HG02840 (cell line): ENCODE data around the gene ACOT8.
"Not testable (repeated sequence)": the region's sequence is repeated elsewhere in the genome, so short reads cannot be mapped to it uniquely, and the experiment has no call there.

Experiments used
- ATAC-seq: cut with Tn5 transposase; IDR thresholded peaks from one replicate; pipeline ENCODE4 v1.9.1; 2021; ENCODE audit warnings: mild to moderate bottlenecking, moderate library complexity, moderate number of reproducible peaks; ENCODE audit not compliant: unreplicated experiment, low FRiP score

The ACOT8 gene

DNA sequence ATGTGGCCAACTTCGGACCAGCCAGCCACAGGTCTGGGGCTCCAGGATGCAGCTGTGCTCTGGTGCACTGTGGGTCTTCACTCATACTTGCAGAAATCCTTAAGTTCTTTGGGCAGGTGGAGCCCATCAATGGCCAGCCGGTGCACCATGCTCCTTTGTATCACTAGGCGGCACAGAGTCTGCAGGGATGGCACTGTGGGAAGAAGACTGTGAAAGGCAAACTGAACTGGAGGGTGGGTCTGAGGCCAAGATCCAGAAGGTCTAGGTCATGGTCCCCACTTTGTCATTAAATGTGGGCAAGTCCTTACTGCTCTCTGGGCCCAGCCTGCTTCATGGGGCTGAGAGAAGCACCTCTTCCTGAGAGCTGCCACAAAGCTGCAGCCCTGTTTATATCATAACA, 31.5 kb upstream of the ACOT8 start:
- ATAC-seq: no peak

DNA sequence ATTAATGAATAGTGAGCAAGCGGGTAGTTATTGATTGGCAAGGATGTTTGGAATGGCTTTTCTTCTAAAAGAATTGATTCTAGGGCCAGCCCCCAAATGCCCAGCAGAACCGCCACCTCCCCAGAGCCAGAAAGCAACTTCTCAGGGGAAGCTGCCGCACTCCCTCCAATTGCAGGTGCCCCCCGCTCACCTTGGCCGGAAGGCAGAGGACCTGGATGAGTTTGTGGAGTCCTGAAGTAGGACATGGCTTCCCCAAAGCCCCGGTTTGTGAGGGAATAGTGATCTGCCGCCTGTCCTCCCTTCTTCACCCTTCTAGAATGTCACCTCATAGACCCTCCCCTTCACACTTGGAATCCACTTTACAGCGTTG, 30.1 kb upstream of the ACOT8 start, which contains the start of gene SPATA25:
Gene SPATA25, minus strand, starts transcription at position 277 of the 370 bp plus-strand sequence. Its CDS starts 32 bp downstream, at position 245.
- no peak for ATAC-seq

DNA sequence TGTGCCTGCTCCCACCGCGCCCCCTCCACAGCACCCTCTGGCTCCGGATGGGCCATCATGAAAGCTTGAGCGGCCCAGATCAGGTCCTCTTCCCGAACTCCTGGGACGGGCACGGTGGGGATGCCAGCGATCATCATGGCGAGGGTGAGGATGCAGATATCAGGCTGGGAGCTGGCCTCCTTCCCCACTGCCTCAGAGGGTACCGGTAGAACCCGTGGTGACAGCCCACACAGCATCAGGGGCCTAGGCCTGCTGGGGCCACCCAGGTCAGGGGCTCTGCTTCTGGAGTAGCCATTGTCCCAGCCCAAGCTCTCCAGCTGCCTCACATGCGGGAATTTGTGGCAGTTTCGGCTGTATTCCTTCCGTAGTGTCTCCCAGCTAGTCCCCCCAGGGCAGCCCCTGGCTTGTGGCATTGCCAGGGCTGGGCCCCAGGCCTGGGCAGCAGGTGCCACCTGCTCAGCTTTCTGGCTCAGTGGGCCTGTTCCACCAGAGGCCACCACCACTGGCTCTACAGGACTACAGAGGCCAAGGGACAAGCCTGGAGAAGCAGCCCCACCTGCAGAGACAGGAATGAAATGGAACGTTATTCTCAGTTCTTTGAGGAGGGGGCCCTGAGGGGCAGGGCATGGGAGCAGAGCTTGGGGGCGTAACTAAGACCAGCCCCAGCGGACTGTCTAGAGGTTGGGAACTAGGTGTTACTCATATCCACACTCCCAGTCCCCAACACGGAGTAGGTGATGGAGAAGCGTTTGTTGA, 29.6 kb upstream of the ACOT8 start:
- no peak for ATAC-seq

DNA sequence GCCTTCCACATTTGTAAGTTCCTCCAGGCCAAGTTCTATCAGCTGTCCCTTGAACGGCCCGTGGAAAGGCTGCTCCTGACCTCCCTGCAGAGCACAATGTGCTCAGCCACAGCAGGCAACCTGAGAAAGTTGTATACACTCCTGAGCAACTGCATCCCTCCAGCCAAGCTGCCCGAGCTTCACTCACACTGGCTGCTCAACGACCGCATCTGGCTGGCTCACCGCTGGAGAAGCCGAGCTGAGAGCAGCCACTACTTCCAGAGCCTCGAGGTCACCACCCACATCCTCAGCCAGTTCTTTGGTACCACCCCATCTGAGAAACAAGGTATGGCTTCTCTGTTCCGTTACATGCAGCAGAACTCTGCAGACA, 25.9 kb upstream of the ACOT8 start:
- ATAC-seq: no peak

DNA sequence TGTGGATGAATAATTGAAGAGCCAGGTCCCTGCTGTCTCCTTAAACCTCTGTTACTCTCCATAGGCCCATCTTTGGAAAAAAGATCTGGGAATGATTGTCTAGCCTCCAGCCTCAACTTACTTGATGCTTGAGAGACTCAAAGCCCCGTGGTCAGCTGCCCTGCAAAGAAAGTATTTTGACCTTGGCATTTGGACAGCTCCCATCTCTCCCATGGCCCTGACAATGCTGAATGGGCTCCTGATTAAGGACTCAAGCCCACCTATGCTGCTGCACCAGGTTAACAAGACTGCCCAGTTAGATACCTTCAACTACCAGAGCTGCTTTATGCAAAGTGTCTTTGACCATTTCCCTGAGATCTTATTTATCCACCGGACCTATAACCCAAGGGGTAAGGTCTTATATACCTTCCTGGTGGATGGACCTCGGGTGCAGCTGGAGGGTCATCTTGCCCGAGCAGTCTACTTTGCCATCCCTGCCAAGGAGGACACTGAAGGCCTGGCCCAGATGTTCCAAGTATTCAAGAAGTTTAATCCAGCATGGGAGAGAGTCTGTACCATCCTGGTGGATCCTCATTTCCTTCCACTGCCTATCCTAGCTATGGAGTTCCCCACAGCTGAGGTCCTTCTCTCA, 25.4 kb upstream of the ACOT8 start:
- no peak for ATAC-seq

DNA sequence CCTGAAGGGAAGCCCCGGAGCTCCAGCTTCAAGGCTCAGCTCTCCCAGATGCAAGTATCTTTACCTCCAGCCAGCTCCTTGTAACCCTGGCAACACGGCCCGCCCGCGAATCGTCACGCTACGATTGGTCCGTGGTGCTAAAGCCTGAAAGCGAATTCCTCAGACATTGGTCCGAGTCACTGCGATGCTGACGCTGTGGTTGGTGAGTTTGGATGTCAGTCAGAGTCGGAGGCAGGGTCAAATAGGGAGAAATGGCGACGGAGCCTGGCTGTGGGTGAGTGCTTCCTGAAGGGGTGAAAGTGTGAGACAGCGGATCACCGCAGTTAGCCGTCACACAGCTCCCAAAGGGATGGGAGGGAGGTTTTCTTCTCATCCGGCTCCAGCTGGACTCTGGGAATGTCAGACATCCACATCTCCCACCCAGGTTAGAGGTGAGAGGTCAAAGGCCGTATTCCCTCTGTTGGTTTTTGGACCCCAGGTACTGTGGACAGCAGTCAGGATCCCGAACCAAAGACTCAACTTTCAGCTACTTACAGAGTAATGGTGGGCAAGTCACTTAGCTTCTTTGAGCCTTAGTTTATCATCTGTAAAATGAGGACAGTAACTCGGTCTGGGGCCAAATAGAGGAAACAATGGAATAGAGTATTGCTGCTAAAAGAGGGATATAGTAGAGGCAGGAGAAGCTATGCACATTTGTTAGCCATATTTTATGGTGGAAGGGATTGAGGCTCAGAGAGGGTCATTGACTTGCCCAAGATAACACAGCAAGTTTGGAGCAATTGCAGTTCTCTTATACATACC, 24.0 kb upstream of the ACOT8 start, which contains the start of gene ZSWIM1:
Gene ZSWIM1, plus strand, starts transcription at position 240 of the 801 bp plus-strand sequence. CDS start 1,366 bp downstream, outside the sequence.
- peak; percentile 98 for ATAC-seq

DNA sequence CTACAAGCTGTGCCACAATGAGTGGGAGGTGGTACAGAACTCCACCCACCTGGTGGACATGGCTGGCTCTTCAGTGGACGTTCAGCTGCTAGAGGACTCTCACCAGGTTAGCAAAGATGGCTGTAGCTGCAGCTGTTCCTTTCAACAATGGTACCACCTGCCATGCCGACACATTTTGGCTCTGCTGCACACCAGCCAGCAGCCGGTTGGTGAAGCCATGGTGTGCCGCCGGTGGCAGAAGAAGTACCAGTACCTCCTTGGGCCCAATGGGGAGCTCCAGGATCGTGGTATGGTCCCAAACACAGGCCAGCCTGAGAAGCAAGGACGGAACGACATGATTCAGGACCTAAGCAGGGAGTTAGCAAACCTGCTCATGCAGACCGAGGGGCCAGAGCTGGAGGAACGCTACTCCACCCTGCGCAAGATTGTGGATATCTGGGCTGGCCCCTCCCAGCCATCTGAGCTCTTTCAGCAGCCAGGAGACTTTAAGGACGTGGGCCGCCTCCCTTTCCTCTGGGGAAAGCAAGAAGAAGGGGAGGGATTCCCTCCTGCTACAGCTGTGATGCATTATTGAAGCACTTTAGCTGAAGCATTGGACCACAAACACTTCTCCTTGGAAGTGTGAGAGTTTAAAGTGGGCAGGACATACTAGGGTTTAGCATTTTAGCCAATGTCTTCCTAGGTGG, 21.0 kb upstream of the ACOT8 start:
- no peak for ATAC-seq

DNA sequence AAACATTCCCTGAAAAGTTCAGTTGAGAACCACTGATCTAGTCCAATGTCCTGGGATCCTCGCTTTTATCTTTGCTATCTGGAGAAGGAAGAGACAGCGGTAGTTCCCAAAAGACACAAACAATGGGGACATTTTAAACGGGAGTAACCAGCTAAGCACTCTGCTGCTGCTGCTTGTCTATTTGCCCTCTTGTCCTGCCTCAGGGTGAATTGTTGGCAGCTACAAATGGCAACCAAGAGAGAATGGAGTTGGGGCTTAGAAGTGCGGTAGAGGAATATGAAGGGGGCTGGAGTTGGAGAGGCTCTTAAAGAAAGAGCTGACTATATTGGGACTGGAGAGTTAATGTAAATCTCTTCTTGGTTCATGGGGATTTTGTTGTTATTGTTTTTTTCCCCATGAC, 17.4 kb upstream of the ACOT8 start:
- no peak for ATAC-seq

DNA sequence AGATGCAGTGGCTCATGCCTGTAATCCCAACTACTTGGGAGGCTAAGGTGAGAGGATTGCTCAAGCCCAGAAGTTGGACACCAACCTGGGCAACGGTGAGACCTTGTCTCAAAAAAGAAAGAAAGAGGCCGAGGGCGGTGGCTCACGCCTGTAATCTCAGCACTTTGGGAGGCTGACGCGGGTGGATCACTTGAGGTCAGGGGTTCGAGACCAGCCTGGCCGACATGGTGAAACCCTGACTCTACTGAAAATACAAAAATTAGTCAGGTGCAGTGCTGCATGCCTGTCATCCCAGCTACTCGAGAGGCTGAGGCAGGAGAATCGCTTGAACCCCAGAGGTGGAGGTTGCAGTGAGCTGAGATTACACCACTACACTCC, 16.9 kb upstream of the ACOT8 start:
- not testable (repeated sequence) for ATAC-seq

DNA sequence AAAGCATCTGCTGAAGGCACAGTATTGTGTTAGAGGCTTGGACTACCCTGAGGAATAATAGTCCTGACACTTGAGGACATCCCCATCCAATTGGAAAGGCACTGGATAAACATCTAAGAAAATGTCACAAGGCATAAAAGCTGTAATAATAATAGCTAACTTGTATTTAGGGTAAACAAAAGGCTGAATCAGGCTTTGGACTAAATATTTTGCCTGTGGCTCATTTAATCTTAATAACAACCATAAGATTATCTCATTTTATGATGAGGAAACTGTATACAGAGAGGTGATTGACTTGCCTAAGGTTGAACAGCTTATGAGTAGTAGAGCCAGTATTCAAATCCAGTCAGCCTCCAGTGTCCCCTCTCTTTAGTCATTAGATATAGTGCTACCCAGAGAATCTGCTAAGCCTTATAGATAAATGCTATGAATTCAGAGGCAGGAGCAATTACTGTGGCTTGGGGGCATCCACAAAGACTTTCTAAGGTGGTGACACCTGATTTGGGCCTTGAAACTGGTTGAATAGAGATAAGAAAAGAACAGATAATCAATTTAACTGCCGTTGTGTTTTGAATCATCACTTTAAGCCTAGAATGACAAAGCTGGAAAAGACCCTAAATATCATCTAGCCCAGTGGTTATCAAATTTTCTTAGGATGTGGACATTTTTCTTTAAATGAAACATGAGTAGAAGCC, 16.4 kb upstream of the ACOT8 start:
- no peak for ATAC-seq

DNA sequence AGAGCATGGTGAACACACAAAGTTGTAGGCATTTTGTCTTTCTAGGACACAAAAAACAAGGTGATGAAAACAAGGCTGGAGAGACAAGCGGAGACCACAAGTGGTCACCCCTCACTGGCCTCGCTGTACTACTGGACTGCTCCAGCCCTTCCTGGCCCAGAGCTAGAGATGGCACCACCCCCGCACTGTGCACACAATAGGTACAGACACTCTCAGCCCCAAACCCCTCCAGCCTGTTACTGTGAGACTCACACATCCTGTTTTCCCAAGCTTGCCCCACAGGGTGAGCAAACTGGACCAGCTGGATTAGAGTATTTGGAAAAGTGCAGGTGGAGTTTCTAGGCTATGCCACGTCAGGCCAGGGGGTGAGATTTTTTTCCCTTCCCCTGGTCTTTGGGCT, 15.4 kb upstream of the ACOT8 start:
- ATAC-seq: no peak

DNA sequence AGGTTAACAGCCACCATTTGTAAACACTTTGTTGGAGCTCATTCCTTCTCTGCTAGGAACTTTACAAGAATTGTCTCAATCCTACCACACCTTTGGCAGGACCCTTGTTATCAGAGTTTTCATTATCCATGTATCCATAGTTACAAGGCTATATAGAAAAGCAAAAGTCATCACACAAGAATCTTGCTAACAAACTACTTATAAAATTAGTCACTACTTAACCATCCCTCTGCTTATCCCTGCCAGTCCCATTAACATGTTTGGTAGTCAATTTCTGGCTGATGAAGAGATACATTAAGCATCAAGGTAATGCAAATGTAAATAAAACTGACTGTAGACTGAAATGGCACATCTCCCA, 10.6 kb upstream of the ACOT8 start:
- no peak for ATAC-seq

DNA sequence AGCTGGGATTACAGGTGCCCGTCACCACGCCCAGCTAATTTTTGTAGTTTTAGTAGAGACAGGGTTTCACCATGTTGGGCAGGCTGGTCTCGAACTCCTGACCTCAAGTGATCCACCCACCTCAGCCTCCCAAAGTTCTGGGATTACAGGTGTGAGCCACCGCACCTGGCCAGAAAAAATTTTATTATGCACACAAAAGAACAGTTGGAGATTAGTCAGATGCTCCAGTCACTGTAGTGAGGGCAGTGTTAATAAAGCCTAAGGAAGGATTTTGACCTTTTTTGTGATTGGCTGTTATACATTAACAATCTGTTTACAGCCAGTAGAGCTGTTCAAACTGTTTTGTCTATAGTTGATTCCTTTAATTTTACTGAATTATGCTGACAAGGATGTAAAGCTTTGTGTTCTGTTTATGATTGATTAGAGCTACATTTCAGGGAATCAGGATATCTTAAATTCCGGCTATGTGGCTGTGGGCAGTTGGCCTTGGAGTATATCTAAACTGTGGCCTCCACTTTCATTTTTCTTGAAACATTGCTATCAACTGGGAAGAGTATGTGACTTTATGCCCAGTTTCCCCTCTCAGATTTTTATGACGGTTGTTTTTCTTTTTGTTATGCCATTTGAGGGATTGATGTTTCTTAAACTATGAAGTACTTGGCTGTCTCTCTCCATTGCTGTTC, 10.1 kb upstream of the ACOT8 start:
- ATAC-seq: no peak

DNA sequence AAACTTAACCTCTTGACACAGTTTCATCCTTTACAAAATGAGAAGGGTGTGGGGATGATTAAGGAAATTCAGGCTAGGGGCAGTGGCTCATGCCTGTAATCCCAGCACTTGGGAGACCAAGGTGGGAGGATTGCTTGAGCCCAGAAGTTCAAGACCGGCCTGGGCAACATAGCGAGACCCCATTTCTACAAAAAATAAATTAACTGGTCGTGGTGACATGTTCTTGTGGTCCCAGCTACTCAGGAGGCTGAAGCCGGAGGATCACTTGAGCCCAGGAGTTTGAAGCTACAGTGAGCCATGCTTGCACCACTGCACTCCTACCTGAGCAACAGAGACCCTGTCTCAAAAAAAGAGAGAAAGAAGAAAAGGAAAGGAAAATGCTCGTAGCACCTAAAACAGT, 9.3 kb upstream of the ACOT8 start:
- no peak for ATAC-seq

DNA sequence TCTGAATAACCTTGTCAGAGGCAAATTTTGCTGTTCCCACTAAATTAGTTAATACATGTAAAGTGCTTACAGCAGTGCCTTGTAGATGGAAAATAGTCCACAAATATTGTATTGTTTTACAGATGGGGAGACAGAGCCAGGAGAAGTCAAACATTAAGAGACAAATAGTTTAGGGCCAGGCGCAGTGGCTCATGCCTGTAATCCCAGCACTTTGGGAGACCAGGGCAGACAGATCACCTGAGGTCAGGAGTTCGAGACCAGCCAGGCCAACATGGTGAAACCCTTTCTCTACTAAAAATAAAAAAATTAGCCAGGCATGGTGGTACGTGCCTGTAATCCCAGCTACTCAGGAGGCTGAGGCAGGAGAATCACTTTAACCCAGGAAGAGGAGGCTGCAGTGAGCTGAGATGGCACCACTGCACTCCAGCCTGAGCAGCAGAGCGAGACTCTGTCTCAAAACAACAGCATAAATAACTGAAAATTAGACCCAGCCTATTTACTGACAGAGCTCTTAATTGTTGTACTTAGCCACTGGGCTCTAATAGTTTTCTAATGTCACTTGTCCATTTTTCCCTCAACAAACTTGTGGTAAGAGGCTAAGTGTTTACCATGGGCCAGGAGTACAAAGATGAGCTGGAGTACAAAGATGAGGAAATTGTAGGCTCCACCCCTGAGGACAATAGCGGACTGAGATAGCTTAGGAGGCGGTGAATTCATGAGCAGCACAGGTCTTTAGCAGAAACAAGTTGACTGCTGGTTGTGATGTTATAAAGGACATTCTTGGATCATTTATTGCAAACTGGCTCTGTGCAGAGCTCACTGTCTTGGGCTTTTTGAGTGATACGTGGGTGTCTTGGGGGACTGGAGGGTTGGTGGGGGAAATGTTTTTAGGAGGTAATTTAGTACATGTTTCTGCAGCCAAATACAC, 6.6 kb upstream of the ACOT8 start:
- ATAC-seq: no peak

DNA sequence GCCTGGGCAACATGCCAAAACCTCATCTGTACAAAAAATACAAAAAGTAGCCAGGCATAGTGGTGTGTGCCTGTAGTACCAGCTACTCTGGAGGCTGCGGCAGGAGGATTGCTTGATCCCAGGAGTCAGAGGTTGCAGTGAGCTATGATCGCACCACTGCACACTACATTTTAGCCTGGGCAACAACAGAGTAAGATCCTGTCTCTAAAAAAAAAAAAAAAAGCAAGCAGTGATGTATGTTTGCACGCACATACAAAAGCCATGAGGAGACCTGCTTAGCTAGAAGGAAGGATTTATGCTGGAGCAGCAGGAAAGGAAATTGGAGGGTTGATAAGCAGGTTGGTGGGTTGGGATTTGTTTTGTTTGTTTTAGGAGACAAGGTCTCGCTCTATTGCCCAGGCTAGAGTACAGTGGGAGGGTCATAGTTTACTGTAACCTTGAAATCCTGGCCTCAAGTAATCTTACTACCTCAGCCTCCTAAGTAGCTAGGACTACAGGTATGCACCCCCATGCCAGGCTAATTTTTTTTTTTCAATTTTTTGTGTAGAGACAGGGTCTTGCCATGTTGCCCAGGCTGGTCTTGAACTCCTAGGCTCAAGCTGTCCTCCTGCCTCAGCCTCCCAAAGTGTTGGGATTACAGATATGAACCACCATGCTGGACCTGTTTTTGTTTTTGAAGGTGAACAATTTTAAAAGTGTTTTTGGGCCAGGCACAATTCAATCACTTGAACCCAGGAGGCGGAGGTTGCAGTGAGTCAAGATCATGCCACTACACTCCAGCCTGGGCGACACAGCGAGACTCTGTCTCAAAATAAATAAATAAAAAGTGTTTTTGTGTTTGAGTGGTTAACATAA, 4.3 kb upstream of the ACOT8 start:
- no peak for ATAC-seq

DNA sequence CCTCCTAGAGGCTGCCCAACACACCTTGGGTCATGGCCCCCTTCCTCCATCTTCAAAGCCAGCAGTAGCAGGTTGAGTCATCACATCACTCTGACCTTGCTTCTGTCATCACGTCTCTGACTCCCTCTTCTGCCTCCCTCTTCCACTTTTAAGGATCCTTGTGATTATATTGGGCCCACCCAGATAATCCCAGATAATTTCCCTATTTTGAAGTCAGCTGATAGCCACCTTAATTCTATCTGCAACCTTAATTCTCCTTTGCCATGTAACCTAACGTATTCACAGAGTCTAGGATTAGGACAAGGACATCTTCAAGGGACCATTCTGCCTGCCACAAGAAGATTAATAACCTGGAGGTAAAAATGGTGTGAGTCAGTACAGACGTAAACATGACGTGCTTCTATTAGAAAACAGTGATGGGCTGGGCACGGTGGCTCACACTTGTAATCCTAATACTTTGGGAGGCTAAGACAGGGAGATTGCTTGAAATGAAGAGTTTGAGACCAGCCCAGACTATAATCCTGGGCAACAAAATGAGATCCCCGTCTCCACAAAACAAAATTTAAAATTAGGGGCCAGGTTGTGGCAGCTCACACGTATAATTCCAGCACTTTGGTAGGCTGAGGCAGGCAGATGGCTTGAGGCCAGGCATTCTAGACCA, 3.5 kb upstream of the ACOT8 start:
- no peak for ATAC-seq
